HG03558 (cell line): Measurements from ENCODE around the gene MTX3.

Experiments
- ATAC-seq: cut with Tn5 transposase; IDR thresholded peaks from one replicate; pipeline ENCODE4 v1.9.1; 2021; ENCODE audit warnings: moderate number of reproducible peaks; ENCODE audit not compliant: unreplicated experiment; ENCODE audit errors: extremely low read depth

MTX3 gene

GRCh38 chr5:79984363-79984762, 6.7 kb downstream of the MTX3 start:
- ATAC-seq, result no peak

- no peak for ATAC-seq
These were observed 7.4 kb downstream of the MTX3 start for GRCh38 chr5:79983618-79984017.

- no peak for ATAC-seq
These were observed 8.9 kb downstream of the MTX3 start for GRCh38 chr5:79982136-79982535.

GRCh38 chr5:79976759-79977515, 14.1 kb downstream of the MTX3 start:
- ATAC-seq, result no peak

- ATAC-seq, result no peak
These were observed 15.6 kb downstream of the MTX3 start for GRCh38 chr5:79975422-79975821.

GRCh38 chr5:79974886-79975285, 16.2 kb downstream of the MTX3 start:
- no peak for ATAC-seq

GRCh38 chr5:79973996-79974395, 17.1 kb downstream of the MTX3 start:
- ATAC-seq, result no peak

GRCh38 chr5:79973511-79973910, 17.6 kb downstream of the MTX3 start:
- ATAC-seq, result no peak

- no peak for ATAC-seq
These were observed 19.9 kb downstream of the MTX3 start for GRCh38 chr5:79971156-79971555.

- no peak for ATAC-seq
These were observed 24.6 kb downstream of the MTX3 start for GRCh38 chr5:79966448-79966847.

GRCh38 chr5:79964136-79964535, 26.9 kb downstream of the MTX3 start:
- no peak for ATAC-seq

- no peak for ATAC-seq
These were observed 27.6 kb downstream of the MTX3 start for GRCh38 chr5:79963261-79964061.

GRCh38 chr5:79962575-79963222, 28.4 kb downstream of the MTX3 start:
- ATAC-seq, result no peak

GRCh38 chr5:79961716-79962574, 29.1 kb downstream of the MTX3 start:
- ATAC-seq, result no peak

GRCh38 chr5:79959407-79959806, 31.7 kb downstream of the MTX3 start:
- no peak for ATAC-seq

- ATAC-seq, result no peak
These were observed 35.0 kb downstream of the MTX3 start for GRCh38 chr5:79955941-79956670.

GRCh38 chr5:79955356-79955895, 35.6 kb downstream of the MTX3 start:
- ATAC-seq, result no peak

- no peak for ATAC-seq
These were observed 36.4 kb downstream of the MTX3 start for GRCh38 chr5:79954620-79955019.

GRCh38 chr5:79947567-79947966, 43.5 kb downstream of the MTX3 start:
- no peak for ATAC-seq
